Measurements from ENCODE around the gene POLR2E.

The POLR2E gene

GRCh38 chr19:1076046-1076386, 19.2 kb downstream of the POLR2E start:
- DNase-seq, result no peak

DNA sequence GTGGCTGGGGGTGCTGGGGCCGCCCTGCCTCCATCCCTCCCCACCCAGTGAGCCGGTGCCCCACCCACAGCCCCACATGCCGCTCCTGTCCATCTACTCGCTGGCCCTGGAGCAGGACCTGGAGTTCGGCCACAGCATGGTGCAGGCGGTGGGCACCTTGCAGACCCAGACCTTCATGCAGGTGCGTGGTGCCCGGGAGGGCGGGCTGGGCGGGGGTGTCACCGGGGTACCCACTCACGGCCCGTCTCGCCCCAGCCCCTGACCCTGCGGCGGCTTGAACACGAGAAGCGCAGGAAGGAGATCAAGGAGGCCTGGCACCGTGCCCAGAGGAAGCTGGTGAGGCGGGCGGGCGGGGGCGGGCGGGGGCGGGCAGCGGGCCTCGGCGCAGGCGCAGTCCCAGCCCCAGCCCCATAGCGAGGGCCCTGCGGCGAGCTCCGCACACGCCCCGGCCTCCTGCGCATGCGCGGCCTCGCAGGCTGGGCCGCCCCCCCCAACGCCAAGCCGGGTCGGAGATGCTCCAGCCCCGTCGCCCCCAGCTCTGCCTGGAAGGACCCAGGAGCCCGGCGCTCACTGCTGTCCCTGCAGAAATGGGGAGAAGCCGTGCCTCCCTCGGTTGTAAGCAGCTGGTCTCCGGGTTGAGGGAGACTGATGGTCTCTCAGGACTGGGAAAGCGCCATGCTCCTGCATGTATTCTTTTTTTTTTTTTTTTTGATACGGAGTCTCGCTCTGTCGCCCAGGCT, 20.5 kb downstream of the POLR2E start:
- DNase-seq, result peak; percentile 92

GRCh38 chr19:1073956-1074517, 21.1 kb downstream of the POLR2E start:
- DNase-seq, result no peak

GRCh38 chr19:1073063-1073955, 21.9 kb downstream of the POLR2E start:
- DNase-seq, result no peak

DNA sequence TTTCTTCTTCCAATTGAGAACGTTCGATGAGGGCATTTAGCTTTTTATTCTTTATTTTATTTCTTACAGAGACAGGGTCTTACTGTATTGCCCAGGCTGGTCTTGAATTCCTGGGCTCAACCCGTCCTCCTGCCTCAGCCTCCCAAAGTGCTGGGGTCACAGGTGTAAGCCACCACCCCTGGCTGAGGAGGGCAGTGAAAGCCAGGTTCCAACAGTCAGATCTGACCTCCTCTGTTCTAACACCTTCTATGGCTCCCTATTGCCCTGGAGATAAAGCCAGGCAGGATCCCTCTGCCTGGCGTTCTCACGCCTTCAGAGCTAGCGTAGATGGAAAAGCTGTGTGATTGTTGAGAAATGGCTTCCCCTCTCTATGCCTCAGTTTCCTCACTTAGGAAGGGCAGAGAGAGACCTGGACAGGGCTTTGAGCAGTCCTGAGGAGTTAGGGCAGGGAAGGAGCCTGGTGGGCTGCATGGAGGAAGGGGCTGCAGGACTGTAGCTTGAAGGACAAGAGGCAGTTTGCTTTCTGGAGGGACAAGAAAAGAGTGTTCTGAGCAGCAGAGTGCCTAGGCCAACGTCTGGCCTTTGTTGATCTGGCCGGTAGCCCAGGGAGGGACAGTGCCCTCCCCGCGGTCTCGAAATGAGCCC, 22.7 kb downstream of the POLR2E start:
- DNase-seq, result no peak

DNA sequence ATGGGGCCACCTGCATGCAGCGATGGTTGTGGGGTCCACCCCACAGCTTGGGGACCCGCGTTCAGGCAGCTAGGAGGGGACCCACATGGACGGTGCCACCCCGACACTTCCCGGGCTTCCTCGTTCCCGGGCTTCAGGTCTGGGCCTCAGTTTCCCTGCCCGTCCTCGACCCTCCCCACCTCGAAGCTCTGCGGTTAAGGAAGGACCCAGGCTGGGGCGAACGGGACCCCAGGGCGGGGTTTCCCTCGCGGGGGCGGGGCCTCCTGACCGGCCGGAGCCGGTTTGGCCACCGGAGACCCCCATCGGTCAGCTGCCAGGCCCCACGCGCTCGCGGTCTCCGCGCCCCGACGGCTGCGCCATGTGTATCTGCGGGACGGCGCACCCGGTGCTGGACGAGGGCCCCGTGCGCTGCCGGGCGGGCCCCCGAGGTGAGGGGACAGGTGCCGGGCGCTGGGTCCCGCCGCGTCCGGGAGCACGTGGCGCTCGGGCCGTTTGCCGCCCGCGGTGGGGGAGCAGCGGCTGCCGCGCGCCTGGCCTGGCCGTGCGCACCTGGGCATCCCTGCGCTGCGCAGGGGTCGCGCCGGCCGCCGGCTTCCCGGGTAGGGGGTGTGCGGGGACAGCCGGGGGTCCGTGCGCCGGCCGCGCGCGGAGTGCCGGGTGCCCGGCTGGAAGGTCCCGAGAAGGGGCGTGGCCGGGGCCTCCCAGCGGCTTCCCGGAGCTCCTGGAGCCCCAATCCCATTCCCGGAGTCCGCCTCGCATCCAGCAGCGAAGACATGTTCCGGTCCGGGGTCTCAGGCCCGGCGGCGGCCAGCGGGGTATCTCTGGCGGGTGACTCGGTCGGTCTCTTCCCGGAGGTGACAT, 24.0 kb downstream of the POLR2E start:
- no peak for DNase-seq

- DNase-seq, result no peak
These were observed 24.6 kb downstream of the POLR2E start for GRCh38 chr19:1070576-1070930.

DNA sequence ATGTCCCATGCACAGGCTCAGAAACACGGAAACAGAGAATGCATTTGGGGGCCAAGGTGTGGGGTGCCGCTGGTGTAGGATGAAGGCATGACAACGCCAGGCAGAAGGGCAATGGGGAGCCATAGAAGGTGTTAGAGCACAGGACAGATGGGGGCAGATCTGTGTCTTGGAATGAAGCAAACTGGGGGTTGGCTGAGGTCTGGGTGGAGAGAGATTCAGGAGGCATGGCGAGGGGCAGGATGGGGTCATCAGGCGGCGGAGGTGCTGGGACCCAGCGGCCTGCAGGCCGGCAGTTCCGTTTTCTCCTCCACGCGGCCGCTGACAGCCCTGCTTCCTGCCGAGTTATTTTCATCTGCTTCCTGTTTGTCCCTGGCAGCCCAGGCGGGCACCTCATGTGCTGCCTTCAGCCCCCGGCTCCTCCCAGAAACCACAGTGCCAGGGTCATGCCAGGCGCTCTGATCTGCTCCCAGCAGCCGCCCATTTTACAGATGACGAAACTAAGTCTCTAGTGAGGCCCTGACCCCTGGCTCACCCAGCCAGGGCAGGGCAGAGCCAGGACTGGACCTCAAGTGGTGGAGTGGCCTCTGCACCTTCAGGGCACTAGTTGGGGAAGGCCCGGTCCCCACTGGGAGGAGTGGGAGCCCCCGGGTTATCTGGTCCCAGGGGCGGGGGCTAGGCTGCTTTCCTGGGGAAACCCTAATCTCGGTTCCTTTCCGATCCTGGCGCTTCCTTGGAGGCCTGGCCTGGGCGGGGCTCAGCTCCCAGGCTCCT, 26.0 kb downstream of the POLR2E start:
- no peak for DNase-seq

- DNase-seq, result no peak
These were observed 26.9 kb downstream of the POLR2E start for GRCh38 chr19:1068009-1069001.

DNA sequence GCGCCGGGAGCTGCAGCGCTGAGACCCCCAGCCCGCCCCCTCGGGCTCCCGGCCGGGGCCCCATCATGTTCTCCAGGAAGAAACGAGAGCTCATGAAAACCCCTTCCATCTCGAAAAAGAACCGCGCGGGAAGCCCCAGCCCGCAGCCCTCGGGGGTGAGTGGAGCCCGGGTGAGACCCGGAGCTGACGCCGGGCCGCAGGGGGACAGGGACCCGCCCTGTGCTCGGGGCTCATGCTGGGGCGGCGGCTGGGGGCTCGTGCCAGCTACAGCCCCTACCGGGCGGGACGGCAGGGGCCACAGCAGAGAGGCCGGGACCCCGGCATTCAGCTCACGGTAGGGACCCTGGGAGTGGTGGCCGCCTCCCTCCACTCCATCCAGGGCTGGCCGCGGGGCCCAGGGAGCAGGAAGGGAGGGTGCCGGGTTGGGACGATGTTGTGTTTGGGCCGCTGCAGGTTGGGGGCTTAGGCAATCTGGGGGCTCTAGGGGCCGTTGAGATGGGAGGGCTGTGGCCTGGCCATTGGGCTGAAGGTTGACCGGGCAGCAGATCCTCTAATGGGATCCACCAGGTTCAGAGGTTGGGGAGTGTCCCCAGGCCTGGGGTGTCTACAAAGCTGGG, 27.7 kb downstream of the POLR2E start:
- DNase-seq, result no peak

GRCh38 chr19:1066748-1067340, 28.3 kb downstream of the POLR2E start, which contains the start of gene ARHGAP45:
Gene ARHGAP45, plus strand, starts transcription at chr19:1067167. Its CDS starts 239 bp downstream, at chr19:1067406.
- no peak for DNase-seq

DNA sequence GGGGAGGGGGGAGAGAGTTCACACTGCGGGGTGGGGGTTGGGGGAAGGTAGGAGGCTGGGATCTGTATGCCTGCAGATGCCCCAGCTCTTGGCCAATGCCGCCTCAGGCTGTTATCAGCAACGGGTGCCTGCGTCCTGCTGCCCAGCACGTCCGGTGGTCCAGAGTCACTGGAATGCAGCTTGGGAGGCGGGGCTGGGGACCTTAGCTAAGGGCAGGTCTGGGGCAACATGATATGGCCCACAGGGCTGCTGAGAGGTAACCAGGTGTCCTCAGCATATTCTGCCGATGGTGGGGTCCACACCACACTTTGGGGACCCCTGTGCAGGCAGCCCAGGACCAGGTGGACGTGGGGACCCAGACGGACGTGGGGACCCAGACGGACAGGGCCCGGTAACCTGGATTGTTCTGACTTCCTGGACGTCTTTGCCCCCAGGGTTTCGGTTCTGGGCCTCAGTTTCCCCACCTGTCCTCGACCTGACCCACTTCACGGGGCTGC, 28.9 kb downstream of the POLR2E start:
- no peak for DNase-seq

DNA sequence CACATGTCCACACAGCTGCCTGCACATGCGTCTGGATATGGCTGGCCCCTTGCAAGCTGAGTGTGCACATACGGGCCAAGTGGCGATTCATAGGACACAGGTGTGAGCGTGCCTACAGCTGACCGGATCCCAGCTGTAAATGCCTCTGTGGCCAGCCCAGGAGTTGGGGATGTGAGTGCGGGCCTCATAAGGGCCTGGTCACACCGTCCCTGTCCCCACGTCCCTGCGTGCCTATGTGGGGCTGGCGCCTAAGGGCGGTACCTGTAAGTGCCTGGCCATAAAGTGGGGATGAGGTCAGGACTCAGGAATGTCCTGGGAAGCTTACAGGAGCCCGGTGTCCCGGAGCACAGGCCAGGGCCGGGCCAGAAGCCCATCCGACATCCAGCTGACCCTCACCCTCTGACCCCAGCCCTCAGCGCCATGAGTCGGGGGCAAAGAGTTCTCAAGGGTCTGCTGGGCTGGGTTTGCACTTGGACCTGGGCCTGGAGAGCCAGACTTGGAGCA, 29.5 kb downstream of the POLR2E start:
- no peak for DNase-seq

DNA sequence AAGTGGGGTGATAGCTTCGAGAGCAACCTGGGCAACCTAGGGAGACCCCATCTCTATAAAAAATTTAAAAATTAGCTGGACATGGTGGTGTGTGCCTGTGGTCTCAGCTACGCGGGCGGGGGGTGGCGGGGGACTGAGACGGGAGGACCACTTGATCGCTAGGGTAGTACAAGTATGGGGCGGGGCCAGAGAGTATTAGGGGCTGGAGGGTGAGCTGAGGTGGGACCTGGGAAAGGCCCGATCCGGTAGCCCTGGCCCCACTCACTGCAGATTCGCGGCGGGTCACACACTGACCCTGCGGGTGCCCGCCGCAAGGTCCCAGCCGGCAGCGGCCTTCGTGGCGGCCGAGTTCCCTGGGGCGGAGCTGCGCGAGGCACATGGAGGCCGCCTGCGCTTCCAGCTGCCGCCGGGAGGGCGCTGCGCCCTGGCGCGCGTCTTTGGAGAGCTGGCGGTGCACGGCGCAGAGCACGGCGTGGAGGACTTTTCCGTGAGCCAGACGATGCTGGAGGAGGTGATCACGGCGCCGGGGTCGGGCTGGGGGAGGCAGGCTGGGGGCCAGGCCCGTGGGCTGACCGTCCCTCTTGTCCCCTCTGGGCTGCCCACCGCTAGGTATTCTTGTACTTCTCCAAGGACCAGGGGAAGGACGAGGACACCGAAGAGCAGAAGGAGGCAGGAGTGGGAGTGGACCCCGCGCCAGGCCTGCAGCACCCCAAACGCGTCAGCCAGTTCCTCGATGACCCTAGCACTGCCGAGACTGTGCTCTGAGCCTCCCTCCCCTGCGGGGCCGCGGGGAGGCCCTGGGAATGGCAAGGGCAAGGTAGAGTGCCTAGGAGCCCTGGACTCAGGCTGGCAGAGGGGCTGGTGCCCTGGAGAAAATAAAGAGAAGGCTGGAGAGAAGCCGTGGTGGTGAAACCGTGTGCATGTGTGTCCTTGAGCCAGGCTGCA, 30.2 kb downstream of the POLR2E start:
- DNase-seq, result peak; percentile 67

GRCh38 chr19:1063909-1064660, 31.1 kb downstream of the POLR2E start:
- no peak for DNase-seq

DNA sequence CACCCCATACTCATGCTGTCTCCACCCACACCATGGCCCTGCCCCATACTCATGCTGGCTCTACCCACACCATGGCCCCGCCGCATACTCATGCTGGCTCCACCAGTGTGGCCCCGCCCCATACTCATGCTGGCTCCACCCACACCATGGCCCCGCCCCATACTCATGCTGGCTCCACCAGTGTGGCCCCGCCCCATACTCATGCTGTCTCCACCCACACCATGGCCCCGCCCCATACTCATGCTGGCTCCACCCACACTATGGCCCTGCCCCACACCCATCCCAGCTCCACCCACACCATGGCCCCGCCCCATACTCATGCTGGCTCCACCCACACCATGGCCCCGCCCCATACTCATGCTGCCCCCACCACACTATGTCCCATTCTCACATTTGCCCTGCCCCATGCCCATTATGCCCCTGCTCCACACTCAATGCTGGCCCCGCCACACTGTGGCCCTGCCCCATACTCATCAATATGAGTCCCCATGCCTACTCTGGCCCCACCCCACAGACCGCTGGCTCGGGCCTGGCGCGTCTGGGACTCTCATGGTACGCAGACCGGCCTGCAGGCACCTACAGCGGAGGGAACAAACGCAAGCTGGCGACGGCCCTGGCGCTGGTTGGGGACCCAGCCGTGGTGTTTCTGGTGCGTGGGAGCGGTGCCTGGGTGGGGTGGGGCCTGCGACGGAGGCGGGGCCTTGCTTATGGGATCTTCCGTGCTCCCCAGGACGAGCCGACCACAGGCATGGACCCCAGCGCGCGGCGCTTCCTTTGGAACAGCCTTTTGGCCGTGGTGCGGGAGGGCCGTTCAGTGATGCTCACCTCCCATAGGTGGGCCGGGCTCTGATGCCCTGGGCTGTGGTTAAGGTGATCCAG, 31.9 kb downstream of the POLR2E start:
- no peak for DNase-seq
